Measurements from ENCODE around the gene FAF1. TPM values are rescaled to one million over a fixed set of nuclear protein-coding genes. Genes with fewer than 3 reads are reported as not detected.

The FAF1 gene
- total and polyA plus RNA-seq, 2 donors (not counting 3 experiments of a cell fraction or from before 2014, with no cell fraction given): 9.0 to 57.6 TPM

GRCh38 chr1:50930965-50931737 is 28.9 kb downstream of the FAF1 start:
- Histone ChIP-seq H4K20me1 (replicated peaks; ENCODE audit: control insufficient read depth, extremely low read depth, insufficient read depth, low read length) (no peaks in the 10 kb centered on the region), H3K9me1 (replicated peaks; ENCODE audit: control insufficient read depth, extremely low read depth, insufficient read depth, low read length) (no peaks in the 10 kb centered on the region), H3K36me3 (ENCODE audit: control insufficient read depth in 2 of 2, extremely low read depth in 1 of 2, insufficient read depth in 2 of 2, low read length in 2 of 2) (no peaks in the 10 kb centered on the region), H3K4me1 (ENCODE audit: control insufficient read depth, extremely low read depth, insufficient read depth, low read length) (no peaks in the 10 kb centered on the region), H3K9ac (replicated peaks; ENCODE audit: extremely low read depth, insufficient read depth, low read length) (no peak overlapping the region), H3K9me3 (replicated peaks; ENCODE audit: control insufficient read depth, insufficient read depth, low read length) (no peaks in the 10 kb centered on the region), H3K27me3 (ENCODE audit: control insufficient read depth in 2 of 2, insufficient read depth in 2 of 2, low read length in 2 of 2) (no peaks in the 10 kb centered on the region), H3K79me2 (ENCODE audit: control insufficient read depth, insufficient read depth, low read length) (peaks cover 38% of the 10 kb centered on the region), H3K4me3 (replicated peaks in 1 of 3; ENCODE audit: insufficient read depth in 1 of 3, low read depth in 1 of 3, low read length in 3 of 3) (no peak overlapping the region), H3K27ac (ENCODE audit: insufficient read depth, low read depth, low read length) (no peak overlapping the region), H2AFZ (ENCODE audit: low read depth, low read length) (no peak overlapping the region), H3K4me2 (ENCODE audit: insufficient read depth, low read length) (no peak overlapping the region)
- DNase-seq (ENCODE audit: low read depth, low spot score): no peak
- intact Hi-C loops (cut with micrococcal nuclease): no loop called here
- FAIRE-seq: no peak
- BruUV-seq (replicated peaks): no TSS peak
- no peak for TF ChIP-seq FOS (IDR thresholded peaks at IDR 0.05; ENCODE audit: borderline replicate concordance, insufficient read depth, low read length)
- TF ChIP-seq CTCF (IDR thresholded peaks at IDR 0.05; ENCODE audit: extremely low read depth in 1 of 2, insufficient read depth in 1 of 2, low read depth in 1 of 2, low read length in 2 of 2): no peak
- no peak for TF ChIP-seq EZH2 (IDR thresholded peaks at IDR 0.05; ENCODE audit: borderline replicate concordance, low read depth, low read length, severe bottlenecking)
- TF ChIP-seq GATA2 (IDR thresholded peaks at IDR 0.05; ENCODE audit: insufficient read depth, insufficient read length, low read depth, low read length): no peak
- TF ChIP-seq POLR2A (IDR thresholded peaks at IDR 0.05; ENCODE audit: low read depth, low read length): no peak
- no peak for TF ChIP-seq POLR2AphosphoS5 (IDR thresholded peaks at IDR 0.05; ENCODE audit: insufficient read depth, low read depth, low read length)
- TF ChIP-seq MAX (IDR thresholded peaks at IDR 0.05; ENCODE audit: insufficient read depth, insufficient read length): no peak
- TF ChIP-seq MYC (IDR thresholded peaks at IDR 0.05; ENCODE audit: low read depth, low read length): no peak
- no peak for TF ChIP-seq JUN (IDR thresholded peaks at IDR 0.05; ENCODE audit: borderline replicate concordance, insufficient read depth, insufficient read length, low read depth)
- POLR2A ChIA-PET: no interaction called here
- dilution Hi-C loops (cut with MboI; ENCODE audit: extremely low pct_ligation_motif_present, low sequenced_read_pairs): no loop called here
- CTCF ChIA-PET: interaction anchor here (2.0 to 2.3 kb wide), 4 partner anchors 9 to 259 kb away, joined by 22 to 100 read pairs (median 48); partner anchors contain the start of gene CDKN2C
